D721Med (cell line): ENCODE measurements around the gene GEN1.

Source experiments
- DNase-seq: peaks from one replicate; pipeline ENCODE4 v3.0.0; 2011; ENCODE audit warnings: low spot score; ENCODE audit not compliant: insufficient read length
- FAIRE-seq: peaks from 2 replicates; lab custom pipeline; 2011; peaks lifted over from hg19 to GRCh38; lab: Jason Lieb, UNC
- TF ChIP-seq, protein P1 (sequence below): IDR thresholded peaks from 2 replicates; pipeline ENCODE4 v1.5.1; 2012; ENCODE audit warnings: mild to moderate bottlenecking, control low read depth; ENCODE audit not compliant: insufficient read depth; ENCODE audit errors: missing control alignments

Gene GEN1

DNA sequence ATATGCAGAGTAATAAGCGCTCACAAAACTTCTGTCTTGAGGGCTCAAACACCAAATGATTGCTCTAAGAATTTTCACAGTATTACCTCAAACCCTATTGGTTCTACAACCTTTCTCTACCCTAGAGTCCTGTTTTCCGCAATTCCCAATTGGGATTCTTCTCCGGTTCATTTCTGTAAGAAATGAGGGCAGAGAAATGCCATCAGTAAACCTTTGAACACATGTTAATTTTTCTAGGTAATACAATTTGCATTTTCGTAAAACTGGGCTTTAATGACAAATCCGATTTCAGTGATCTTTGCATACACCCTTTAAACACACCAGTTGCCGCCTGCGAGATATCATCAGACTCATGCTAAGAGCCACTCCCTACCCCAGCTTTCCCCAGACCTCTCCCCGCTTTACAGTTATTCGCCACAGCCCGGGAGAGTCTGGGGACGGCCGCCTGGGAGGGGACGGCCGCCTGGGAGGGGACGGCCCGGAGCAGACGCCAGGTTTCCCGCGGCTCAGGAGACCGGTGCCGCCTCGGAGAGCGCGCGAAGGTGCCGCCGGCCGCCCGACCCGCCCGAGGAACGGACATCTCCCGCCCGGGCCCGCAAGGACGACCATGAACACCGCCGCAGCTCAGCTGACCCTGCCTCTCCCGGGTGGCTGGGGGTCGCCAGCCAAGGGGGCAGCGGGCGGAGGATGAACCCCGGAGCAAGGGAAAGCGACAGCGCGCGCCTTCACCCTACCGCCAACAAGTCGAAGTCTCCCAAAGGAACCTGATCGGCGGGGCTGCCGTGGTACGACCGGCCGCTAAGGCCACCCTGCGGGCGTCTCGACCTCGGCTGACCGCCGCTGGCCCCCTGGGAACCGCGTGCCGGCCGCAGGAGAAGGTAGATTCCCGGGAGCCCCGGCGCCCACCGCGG is 791 bp upstream of the GEN1 start:
- TF ChIP-seq, protein P1, sequence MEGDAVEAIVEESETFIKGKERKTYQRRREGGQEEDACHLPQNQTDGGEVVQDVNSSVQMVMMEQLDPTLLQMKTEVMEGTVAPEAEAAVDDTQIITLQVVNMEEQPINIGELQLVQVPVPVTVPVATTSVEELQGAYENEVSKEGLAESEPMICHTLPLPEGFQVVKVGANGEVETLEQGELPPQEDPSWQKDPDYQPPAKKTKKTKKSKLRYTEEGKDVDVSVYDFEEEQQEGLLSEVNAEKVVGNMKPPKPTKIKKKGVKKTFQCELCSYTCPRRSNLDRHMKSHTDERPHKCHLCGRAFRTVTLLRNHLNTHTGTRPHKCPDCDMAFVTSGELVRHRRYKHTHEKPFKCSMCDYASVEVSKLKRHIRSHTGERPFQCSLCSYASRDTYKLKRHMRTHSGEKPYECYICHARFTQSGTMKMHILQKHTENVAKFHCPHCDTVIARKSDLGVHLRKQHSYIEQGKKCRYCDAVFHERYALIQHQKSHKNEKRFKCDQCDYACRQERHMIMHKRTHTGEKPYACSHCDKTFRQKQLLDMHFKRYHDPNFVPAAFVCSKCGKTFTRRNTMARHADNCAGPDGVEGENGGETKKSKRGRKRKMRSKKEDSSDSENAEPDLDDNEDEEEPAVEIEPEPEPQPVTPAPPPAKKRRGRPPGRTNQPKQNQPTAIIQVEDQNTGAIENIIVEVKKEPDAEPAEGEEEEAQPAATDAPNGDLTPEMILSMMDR: no peak
- FAIRE-seq: peak; percentile 56
- no peak for DNase-seq

DNA sequence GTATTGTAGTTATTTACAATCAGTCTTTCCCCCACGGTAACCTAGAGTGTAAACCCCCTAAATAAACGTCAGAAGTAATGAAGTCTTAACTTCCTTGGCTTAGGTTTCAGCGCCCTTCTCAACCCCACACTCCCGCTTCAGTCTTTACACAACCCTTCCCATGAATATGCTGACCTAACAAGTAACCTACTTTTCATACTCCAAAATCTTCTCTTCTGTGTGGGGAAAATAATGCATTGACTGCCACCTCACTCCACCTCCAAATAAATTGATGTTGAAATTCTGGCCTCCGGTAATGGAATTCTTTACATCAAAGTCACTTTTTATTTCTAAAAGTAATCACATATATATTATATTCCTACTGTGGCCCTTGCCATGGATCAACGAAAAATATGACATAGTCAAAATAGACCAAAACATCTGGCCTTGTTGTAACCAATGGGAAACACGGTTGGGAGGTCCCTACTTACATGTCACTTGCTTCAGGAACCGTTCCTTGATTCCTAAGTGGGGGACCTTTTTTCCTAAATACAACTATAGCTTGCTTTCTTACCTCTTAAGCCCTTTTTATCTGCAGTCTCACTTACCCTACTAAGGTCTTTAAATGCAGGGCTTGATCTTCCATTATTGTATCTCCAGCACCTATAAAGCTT is 961 bp downstream of the GEN1 start:
- TF ChIP-seq, protein P1: no peak
- FAIRE-seq (no peak), DNase-seq (no peak)

DNA sequence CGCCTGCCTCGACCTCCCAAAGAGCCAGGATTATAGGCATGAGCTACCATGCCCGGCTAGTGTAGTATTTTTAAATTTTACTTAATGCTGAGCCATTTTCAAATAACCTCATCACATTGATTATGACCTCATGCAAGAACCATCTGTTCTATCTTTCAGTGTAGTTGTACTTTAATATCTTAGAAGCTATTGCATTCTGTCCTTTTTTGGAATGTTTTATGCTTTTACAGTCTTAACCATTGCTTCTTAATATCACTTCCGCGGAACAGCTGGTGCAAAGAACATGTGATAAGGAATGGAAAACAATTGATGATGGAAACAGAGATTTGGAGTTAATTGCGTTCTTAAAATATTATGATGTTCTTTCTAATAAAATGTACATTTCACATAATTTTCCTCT is 2.7 kb downstream of the GEN1 start:
- DNase-seq: no peak
- FAIRE-seq: no peak
- TF ChIP-seq, protein P1: no peak

DNA sequence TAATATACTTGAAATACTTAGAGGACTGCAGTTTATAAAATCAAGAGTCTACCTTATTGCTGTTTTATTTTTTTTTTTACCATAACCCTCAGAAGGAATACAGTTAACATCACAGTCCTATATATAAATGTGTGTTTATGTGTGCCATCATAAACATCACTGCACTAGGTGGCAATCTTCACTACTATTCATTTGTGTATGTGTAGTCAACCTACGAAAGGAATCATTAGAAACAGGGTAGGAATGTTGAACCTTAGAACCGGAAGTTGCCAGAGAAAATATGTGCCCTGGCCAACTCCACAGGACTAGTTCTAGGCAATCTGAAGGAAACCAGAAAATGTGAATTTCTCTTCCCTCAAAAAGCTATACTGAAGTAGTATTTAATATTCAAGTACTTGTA is 3.4 kb downstream of the GEN1 start:
- TF ChIP-seq, protein P1: no peak
- DNase-seq: no peak
- no peak for FAIRE-seq

DNA sequence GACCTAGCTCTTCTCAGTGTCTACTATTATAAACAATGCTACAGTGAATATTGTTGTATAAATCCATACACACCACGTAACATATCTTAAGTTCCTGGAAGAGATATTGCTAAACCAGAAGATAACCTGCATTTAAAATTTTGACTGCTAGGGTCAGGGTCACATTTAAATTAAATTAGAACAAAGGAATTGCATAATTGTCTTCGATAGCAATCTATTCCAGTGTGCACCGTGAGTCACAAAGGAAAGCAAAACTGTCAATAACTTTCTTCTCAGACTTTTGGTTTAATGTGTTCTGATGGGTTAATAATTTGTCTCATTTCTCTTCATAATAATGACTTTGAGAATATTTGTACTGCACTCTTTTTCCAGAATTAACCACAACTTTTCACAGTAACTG is 4.2 kb downstream of the GEN1 start:
- no peak for FAIRE-seq
- TF ChIP-seq, protein P1: no peak
- DNase-seq: no peak

DNA sequence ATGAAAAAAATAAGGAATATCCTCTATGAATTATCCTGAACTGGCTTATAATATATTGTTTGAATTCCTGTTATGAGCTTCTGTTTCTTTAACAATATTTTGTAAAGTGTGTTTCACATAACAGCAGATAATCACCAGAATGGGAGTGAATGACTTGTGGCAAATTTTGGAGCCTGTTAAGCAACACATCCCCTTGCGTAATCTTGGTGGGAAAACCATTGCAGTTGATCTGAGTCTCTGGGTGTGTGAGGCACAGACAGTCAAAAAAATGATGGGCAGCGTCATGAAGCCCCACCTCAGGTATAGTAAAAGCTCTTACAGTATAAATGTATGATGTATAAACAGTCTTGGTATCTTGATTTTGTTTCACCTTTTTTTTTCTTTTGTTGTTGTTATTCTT is 5.9 kb downstream of the GEN1 start:
- FAIRE-seq: no peak
- DNase-seq: no peak
- TF ChIP-seq, protein P1: no peak

DNA sequence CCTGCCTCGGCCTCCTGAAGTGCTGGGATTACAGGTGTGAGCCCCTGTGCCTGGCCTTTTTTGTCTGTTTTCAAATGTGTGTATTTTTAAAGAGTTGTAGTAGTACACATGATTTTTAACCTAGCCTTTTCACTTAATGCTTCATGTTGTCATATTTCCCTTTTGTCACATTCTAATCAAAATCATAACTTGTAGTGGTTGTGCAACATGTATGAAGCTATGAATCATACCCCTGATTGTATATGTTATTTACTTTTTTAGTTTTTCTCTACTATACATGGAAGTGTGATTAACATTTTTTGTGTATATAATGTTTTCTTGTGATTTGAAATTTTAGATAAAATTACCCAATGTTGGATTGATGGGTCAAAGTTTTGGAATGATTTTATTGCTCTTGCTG is 8.5 kb downstream of the GEN1 start:
- no peak for FAIRE-seq
- DNase-seq: no peak
- TF ChIP-seq, protein P1: no peak
